SJSA1 (cell line): ENCODE data around the gene RALGDS. TPM values are rescaled to one million over a fixed set of nuclear protein-coding genes. Genes with fewer than 3 reads are reported as not detected.

Source experiments
- DNase-seq, 2 experiments: peaks; one replicate each; pipeline ENCODE4 v3.0.0-alpha.2; 2015 to 2020; ENCODE audit warnings: low spot score in 2 of 2, low read depth in 1 of 2
- H3K27ac ChIP-seq: fragments of 250-450 bp; sonication (Bioruptor Pico); 2 replicates; pipeline ENCODE4 v1.5.1; 2020; ENCODE audit warnings: mild to moderate bottlenecking, moderate library complexity
- H3K27me3 ChIP-seq: fragments of 250-450 bp; sonication (Bioruptor Pico); replicated peaks from 2 replicates; pipeline ENCODE4 v1.5.1; 2020; ENCODE audit warnings: mild to moderate bottlenecking, moderate library complexity
- H3K36me3 ChIP-seq: fragments of 250-450 bp; sonication (Bioruptor Pico); 2 replicates; pipeline ENCODE4 v1.5.1; 2020; ENCODE audit warnings: mild to moderate bottlenecking
- H3K4me1 ChIP-seq: fragments of 250-450 bp; sonication (Bioruptor Pico); replicated peaks from 2 replicates; pipeline ENCODE4 v1.6.1; 2021; ENCODE audit warnings: mild to moderate bottlenecking
- H3K4me3 ChIP-seq: fragments of 250-450 bp; sonication (Bioruptor Pico); 2 replicates; pipeline ENCODE4 v1.5.1; 2020; ENCODE audit warnings: mild to moderate bottlenecking
- H3K9me3 ChIP-seq: fragments of 250-450 bp; sonication (Bioruptor Pico); replicated peaks from 2 replicates; pipeline ENCODE4 v1.5.1; 2020; ENCODE audit warnings: mild to moderate bottlenecking
- total RNA-seq: library from RNA; depleted of rRNA; stranded (reverse); fragments of >200 nt; shearing (Covaris generic); gene quantifications from 2 replicates; pipeline ENCODE4 v1.2.3, GENCODE V29; 2014

RALGDS gene
- total RNA-seq, 1 experiment from 2014 or later = 8.6 TPM

- Histone ChIP-seq H3K4me3 (no peak overlapping the region), H3K27ac (peak overlapping the region; percentile 93), H3K36me3 (no peaks in the 10 kb centered on the region), H3K9me3 (no peaks in the 10 kb centered on the region), H3K27me3 (no peaks in the 10 kb centered on the region), H3K4me1 (peaks cover 40% of the 10 kb centered on the region)
- no peak for DNase-seq
Measured at GRCh38 chr9:133134388-133135145, 13.5 kb upstream of the RALGDS start.

- H3K36me3 ChIP-seq = no peaks in the 10 kb centered on the region
- peak overlapping the region; percentile 93 for H3K27ac ChIP-seq
- peak; percentile 85 to 95 for DNase-seq
- no peaks in the 10 kb centered on the region for H3K27me3 ChIP-seq
- no peak overlapping the region for H3K4me3 ChIP-seq
- no peaks in the 10 kb centered on the region for H3K9me3 ChIP-seq
- peaks cover 40% of the 10 kb centered on the region for H3K4me1 ChIP-seq
Measured at GRCh38 chr9:133133681-133134387, 12.8 kb upstream of the RALGDS start.

DNA sequence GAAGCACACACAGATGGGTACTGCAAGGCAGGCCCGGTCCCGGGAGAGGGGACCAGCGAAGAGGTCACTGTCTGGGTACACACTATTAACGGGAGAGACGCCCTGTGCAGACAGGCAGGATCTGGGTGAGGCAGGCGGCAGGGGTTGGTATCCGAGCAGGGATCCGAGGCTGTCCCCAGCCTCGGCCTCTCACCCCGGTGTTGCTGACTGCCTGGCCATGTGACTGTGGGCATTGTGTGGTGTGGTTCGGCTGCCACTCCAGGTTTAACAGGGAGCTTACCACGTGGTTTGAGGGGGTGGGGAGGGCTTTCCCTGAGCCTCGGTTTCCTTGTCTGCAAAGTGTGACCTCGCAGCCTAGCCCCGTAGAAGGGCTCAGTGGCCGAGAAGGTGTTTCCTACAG is 11.1 kb upstream of the RALGDS start:
- H3K27ac ChIP-seq = no peak overlapping the region
- no peak for DNase-seq
- no peaks in the 10 kb centered on the region for H3K9me3 ChIP-seq
- no peaks in the 10 kb centered on the region for H3K36me3 ChIP-seq
- H3K4me3 ChIP-seq = no peak overlapping the region
- peaks cover 35% of the 10 kb centered on the region for H3K4me1 ChIP-seq
- no peaks in the 10 kb centered on the region for H3K27me3 ChIP-seq

GRCh38 chr9:133131506-133131905 is 10.5 kb upstream of the RALGDS start:
- no peaks in the 10 kb centered on the region for H3K36me3 ChIP-seq
- no peaks in the 10 kb centered on the region for H3K9me3 ChIP-seq
- H3K27ac ChIP-seq = no peak overlapping the region
- no peak overlapping the region for H3K4me3 ChIP-seq
- peaks cover 36% of the 10 kb centered on the region for H3K4me1 ChIP-seq
- no peaks in the 10 kb centered on the region for H3K27me3 ChIP-seq
- no peak for DNase-seq

- DNase-seq = no peak
- H3K9me3 ChIP-seq = no peaks in the 10 kb centered on the region
- no peaks in the 10 kb centered on the region for H3K36me3 ChIP-seq
- H3K27me3 ChIP-seq = no peaks in the 10 kb centered on the region
- no peak overlapping the region for H3K4me3 ChIP-seq
- peaks cover 39% of the 10 kb centered on the region for H3K4me1 ChIP-seq
- no peak overlapping the region for H3K27ac ChIP-seq
Measured at GRCh38 chr9:133130685-133131244, 9.7 kb upstream of the RALGDS start.

- Histone ChIP-seq H3K27ac (no peak overlapping the region), H3K9me3 (no peaks in the 10 kb centered on the region), H3K4me1 (peaks cover 27% of the 10 kb centered on the region), H3K27me3 (no peaks in the 10 kb centered on the region), H3K4me3 (no peak overlapping the region), H3K36me3 (no peaks in the 10 kb centered on the region)
- DNase-seq = no peak
Measured at GRCh38 chr9:133129001-133129795, 8.2 kb upstream of the RALGDS start.

DNA sequence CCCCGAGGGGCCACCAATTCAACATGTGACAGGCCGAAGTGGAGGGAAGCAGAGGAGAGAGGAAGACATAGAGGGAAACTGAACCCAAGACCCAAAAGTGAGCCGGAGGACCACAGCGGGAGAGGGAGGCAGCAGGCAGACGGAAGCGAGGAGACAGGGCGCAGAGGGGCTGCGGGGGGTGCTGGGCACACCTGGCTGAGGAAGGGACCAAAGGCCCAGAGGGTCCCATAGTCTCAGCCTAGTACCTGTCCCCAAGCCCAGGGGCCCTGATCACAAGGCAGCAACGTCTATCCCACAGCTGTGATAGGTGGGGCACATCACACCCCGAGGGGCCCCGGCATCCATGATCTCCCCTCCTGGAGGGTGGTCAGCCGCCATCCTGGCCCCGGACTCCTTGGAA is 7.1 kb upstream of the RALGDS start:
- DNase-seq = no peak
- Histone ChIP-seq H3K27ac (no peak overlapping the region), H3K9me3 (no peaks in the 10 kb centered on the region), H3K4me1 (peaks cover 16% of the 10 kb centered on the region), H3K4me3 (no peak overlapping the region), H3K27me3 (no peaks in the 10 kb centered on the region), H3K36me3 (no peaks in the 10 kb centered on the region)

GRCh38 chr9:133127340-133127981 is 6.4 kb upstream of the RALGDS start:
- H3K4me1 ChIP-seq = peaks cover 10% of the 10 kb centered on the region
- DNase-seq = no peak
- no peaks in the 10 kb centered on the region for H3K9me3 ChIP-seq
- H3K4me3 ChIP-seq = no peak overlapping the region
- H3K27ac ChIP-seq = no peak overlapping the region
- H3K27me3 ChIP-seq = no peaks in the 10 kb centered on the region
- no peaks in the 10 kb centered on the region for H3K36me3 ChIP-seq

GRCh38 chr9:133126697-133127339 is 5.8 kb upstream of the RALGDS start:
- H3K27ac ChIP-seq = no peak overlapping the region
- no peaks in the 10 kb centered on the region for H3K36me3 ChIP-seq
- H3K27me3 ChIP-seq = no peaks in the 10 kb centered on the region
- no peak for DNase-seq
- no peaks in the 10 kb centered on the region for H3K9me3 ChIP-seq
- H3K4me3 ChIP-seq = no peak overlapping the region
- H3K4me1 ChIP-seq = peaks cover 10% of the 10 kb centered on the region

DNA sequence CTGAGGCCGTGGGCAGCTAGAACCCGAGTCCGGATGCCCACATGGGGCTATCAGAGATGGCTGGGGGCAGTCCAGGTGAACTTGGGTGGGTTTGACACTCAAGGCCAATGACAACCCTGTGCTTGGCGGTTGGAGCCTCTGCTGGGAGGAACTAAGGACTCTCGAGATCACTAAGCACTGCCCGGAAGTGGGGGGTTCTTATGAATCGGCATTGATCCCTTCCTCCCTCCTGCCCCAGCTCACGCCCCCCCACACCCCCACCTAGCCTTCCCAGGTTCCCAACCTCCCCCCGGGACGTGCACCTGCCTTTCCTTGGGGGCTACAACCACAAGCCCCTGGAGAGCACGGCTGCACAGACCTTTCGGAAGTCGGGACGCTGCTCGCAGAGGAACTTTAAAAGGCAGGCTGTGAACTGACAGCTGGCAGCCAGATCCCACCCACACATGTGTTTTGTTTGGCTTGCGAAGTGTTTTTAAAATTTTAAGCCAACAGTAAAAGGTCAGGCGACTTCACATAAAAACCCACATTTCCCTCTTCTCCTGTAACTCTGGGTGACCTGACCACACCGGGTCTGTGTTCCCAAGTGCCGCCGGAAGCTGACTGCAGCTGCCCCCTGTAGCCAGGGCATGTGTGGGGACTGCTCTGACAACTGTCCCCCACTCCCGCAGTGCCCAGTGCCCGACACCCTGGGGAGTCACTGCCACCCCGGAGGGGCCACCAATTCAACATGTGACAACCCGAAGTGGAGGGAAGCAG is 5.1 kb upstream of the RALGDS start:
- DNase-seq = no peak

GRCh38 chr9:133124907-133125275 is 3.9 kb upstream of the RALGDS start:
- Histone ChIP-seq H3K4me3 (no peak overlapping the region), H3K4me1 (peaks cover 19% of the 10 kb centered on the region), H3K36me3 (no peaks in the 10 kb centered on the region), H3K9me3 (no peaks in the 10 kb centered on the region), H3K27ac (no peak overlapping the region), H3K27me3 (no peaks in the 10 kb centered on the region)
- DNase-seq = no peak

More for the DNA sequence above, 5.1 kb upstream of the RALGDS start:
- no peak overlapping the region for H3K4me3 ChIP-seq
- H3K9me3 ChIP-seq = no peaks in the 10 kb centered on the region
- no peaks in the 10 kb centered on the region for H3K27me3 ChIP-seq
- H3K36me3 ChIP-seq = no peaks in the 10 kb centered on the region
- no peak overlapping the region for H3K27ac ChIP-seq
- H3K4me1 ChIP-seq = peaks cover 14% of the 10 kb centered on the region

- Histone ChIP-seq H3K9me3 (no peaks in the 10 kb centered on the region), H3K4me3 (no peak overlapping the region), H3K27me3 (no peaks in the 10 kb centered on the region), H3K36me3 (no peaks in the 10 kb centered on the region), H3K4me1 (peaks cover 19% of the 10 kb centered on the region), H3K27ac (no peak overlapping the region)
- DNase-seq = no peak
Measured at GRCh38 chr9:133124123-133124906, 3.3 kb upstream of the RALGDS start.
